Activated CD4-positive, alpha-beta T cell treated with anti-CD3 and anti-CD28 coated beads, Interleukin-2, amount 10 ng/mL, durations not matched to agents 7 days and 5 days (primary cell): ENCODE results near the gene TIMM44. TPM values are rescaled to one million over a fixed set of nuclear protein-coding genes. Genes with fewer than 3 reads are reported as not detected.

Experiments
- CTCF ChIA-PET: fragments of 350-600 bp; sonication (Branson Sonifier 250); formaldehyde crosslinking; loops from one replicate; lab custom pipeline; 2021; ENCODE audit warnings: antibody characterized with exemption; lab: Charles Lee
- POLR2A ChIA-PET: fragments of 350-600 bp; sonication (Branson Sonifier 250); formaldehyde crosslinking; loops from one replicate; lab custom pipeline; 2021; ENCODE audit warnings: antibody characterized with exemption; lab: Charles Lee
- DNase-seq: peaks from one replicate; pipeline ENCODE4 v3.0.0-alpha.2; 2020
- H3K27ac Mint-ChIP-seq: one replicate; pipeline ENCODE4 v1.8.0; 2021; ENCODE audit warnings: mild to moderate bottlenecking, moderate library complexity, mixed read lengths
- H3K27me3 Mint-ChIP-seq: one replicate; pipeline ENCODE4 v1.8.0; 2021; ENCODE audit warnings: mixed read lengths
- H3K36me3 Mint-ChIP-seq: one replicate; pipeline ENCODE4 v1.8.0; 2021; ENCODE audit warnings: low read depth, mixed read lengths
- H3K4me1 Mint-ChIP-seq: one replicate; pipeline ENCODE4 v1.8.0; 2021; ENCODE audit warnings: mixed read lengths
- H3K4me3 Mint-ChIP-seq: one replicate; pipeline ENCODE4 v1.8.0; 2021; ENCODE audit warnings: mild to moderate bottlenecking, moderate library complexity, mixed read lengths
- H3K9me3 Mint-ChIP-seq: one replicate; pipeline ENCODE4 v1.8.0; 2021; ENCODE audit warnings: mixed read lengths
- total RNA-seq, 2 experiments: library from RNA; stranded (reverse); gene quantifications; one replicate each; pipeline ENCODE4 v1.2.3, GENCODE V29; 2021

TIMM44 gene
- total RNA-seq, 2 experiments from 2014 or later, result 44.0 to 59.9 TPM

DNA sequence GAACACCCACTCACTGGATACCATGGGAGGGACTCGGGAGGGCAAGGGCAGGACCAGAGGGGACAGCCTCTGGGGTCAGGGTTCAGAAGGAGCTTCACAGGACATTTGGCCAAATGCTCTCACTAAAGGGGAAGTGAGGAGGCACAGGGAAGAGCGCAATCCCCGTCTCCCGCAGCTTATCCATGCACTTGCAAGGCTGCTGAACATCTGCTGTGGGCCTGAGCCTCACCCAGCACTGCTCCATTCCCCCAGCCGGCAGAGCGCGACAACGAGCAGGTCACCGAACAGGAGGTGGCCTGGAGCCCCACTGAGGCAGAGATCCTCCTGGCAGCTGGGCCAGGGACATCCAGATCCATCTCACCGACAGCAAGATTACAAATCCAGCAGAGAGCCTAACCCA lies 38.6 kb upstream of the TIMM44 start:
- Mint-ChIP-seq H3K4me3 (no peak overlapping the region), H3K27me3 (no peaks in the 10 kb centered on the region), H3K4me1 (no peaks in the 10 kb centered on the region), H3K36me3 (peaks cover 8% of the 10 kb centered on the region), H3K27ac (no peak overlapping the region), H3K9me3 (no peaks in the 10 kb centered on the region)
- CTCF ChIA-PET, result no interaction called here
- POLR2A ChIA-PET, result no interaction called here
- no peak for DNase-seq

DNA sequence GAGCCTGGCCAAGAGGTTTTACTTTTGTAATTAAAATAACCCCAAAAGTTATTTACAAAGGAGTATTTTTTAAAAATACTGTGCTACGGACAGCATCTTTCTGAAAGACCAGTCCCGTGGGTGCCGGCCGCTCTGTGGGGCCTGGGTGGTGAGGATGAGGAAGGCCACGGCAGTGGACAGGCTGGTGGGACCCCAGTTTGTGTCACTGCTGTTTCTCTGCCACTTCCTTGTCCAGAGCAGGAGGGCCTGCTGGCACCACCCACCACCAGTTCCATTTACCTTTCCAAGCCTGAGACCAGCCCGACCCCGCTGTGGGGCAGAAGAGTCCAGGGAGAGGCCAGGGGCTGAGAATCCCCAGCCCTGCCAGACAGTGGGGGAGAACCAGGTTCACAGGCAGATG lies 38.2 kb upstream of the TIMM44 start:
- H3K36me3 Mint-ChIP-seq, result peaks cover 7% of the 10 kb centered on the region
- no peak overlapping the region for H3K27ac Mint-ChIP-seq

DNA sequence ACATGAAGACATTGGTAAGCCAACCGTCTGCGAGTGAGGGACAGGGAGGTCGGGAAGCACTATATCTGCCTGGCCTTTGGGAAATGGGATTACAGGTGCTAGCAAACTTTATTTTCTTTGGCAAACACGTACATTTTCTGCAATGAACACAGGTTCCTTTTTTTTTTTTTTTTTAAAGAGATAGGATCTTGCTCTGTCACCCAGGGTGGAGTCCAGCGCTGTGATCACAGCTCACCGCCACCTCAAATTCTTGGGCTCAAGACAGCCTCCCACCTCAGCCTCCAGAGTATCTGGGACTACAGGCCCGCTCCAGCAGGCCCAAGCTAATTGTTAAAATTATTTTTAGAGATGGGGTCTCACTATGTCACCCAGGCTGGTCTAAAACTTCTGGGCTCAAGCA lies 37.7 kb upstream of the TIMM44 start:
- no peaks in the 10 kb centered on the region for H3K4me1 Mint-ChIP-seq
- DNase-seq, result no peak
- peaks cover 4% of the 10 kb centered on the region for H3K36me3 Mint-ChIP-seq
- ChIA-PET CTCF (no interaction called here), POLR2A (no interaction called here)
- no peak overlapping the region for H3K27ac Mint-ChIP-seq
- H3K4me3 Mint-ChIP-seq, result no peak overlapping the region
- no peaks in the 10 kb centered on the region for H3K9me3 Mint-ChIP-seq
- H3K27me3 Mint-ChIP-seq, result no peaks in the 10 kb centered on the region

More for the DNA sequence above, 38.2 kb upstream of the TIMM44 start:
- no peak for DNase-seq
- Mint-ChIP-seq H3K4me3 (no peak overlapping the region), H3K27me3 (no peaks in the 10 kb centered on the region), H3K4me1 (no peaks in the 10 kb centered on the region), H3K9me3 (no peaks in the 10 kb centered on the region)
- ChIA-PET CTCF (no interaction called here), POLR2A (no interaction called here)

DNA sequence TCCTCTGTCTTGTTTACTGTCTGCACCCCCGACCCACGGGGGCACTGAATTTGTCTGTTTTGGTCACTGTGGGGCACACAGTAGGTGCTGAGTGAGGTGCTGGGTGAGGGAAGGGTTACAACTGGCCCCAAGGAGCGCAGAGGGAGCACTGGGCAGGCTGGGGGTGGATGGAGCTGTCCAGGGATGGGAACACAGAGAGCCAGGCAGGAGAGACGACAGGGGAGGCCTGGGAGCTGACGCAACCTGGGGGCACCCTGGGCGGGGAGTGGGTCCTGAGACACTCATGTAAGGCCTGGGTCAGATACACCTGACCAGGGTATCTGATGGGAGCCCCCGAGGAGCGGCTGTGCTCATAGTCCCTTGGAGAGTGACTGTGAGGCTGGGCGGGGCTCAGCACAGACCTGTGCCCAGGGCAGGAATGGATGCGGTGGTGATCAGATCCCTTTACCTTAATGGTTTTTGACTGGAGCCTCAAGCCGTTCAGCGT lies 37.2 kb upstream of the TIMM44 start:
- Mint-ChIP-seq H3K27ac (no peak overlapping the region), H3K4me3 (no peak overlapping the region), H3K4me1 (no peaks in the 10 kb centered on the region), H3K36me3 (peaks cover 4% of the 10 kb centered on the region), H3K27me3 (no peaks in the 10 kb centered on the region), H3K9me3 (no peaks in the 10 kb centered on the region)
- ChIA-PET CTCF (no interaction called here), POLR2A (no interaction called here)
- DNase-seq, result no peak

DNA sequence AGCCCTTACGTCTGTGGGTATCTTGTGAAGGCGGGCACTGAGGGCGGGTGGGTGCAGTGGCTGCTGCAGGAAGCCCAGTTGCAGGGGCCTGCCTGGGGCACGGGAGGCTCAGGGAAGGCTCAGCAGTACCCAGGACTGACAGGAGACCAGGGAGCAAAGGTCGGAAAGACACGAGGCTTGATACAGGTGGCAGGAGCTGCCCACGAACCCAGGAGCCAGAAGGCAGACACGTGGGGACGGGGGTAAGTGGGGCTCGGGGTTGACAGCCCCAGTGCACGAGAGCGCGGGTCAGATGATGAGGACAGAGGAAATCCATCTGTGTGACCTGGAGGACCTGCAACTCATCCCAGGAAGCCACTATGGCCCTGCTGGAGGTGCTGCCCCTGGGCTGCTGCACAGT lies 36.7 kb upstream of the TIMM44 start:
- peaks cover 4% of the 10 kb centered on the region for H3K36me3 Mint-ChIP-seq

DNA sequence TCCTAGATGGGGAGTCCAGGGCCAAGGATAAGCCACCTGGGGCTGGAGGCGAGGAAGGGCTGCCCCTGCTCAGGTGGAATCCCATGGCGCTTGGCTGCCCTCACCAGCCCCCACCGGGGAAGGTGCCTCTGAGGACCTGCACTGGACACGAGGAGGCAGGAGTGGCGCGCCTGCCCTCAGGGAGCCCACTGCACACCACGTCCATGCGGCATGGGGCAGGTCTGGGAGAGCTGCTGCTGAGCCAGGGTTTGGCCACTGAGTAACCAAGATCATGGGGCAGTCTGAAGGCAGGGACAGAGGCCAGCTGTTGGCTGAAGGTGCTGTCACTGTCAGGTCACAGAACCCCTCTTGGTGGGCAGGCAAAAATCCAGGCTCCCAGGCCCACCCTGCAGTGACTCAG lies 36.1 kb upstream of the TIMM44 start:
- H3K36me3 Mint-ChIP-seq, result peaks cover 4% of the 10 kb centered on the region
- no peak overlapping the region for H3K4me3 Mint-ChIP-seq
- ChIA-PET CTCF (no interaction called here), POLR2A (no interaction called here)
- H3K27me3 Mint-ChIP-seq, result no peaks in the 10 kb centered on the region
- H3K9me3 Mint-ChIP-seq, result no peaks in the 10 kb centered on the region
- DNase-seq, result no peak
- H3K27ac Mint-ChIP-seq, result no peak overlapping the region
- no peaks in the 10 kb centered on the region for H3K4me1 Mint-ChIP-seq

More for the DNA sequence above, 36.7 kb upstream of the TIMM44 start:
- DNase-seq, result no peak
- no peaks in the 10 kb centered on the region for H3K27me3 Mint-ChIP-seq
- ChIA-PET CTCF (no interaction called here), POLR2A (no interaction called here)
- H3K9me3 Mint-ChIP-seq, result no peaks in the 10 kb centered on the region
- no peak overlapping the region for H3K27ac Mint-ChIP-seq
- no peaks in the 10 kb centered on the region for H3K4me1 Mint-ChIP-seq
- no peak overlapping the region for H3K4me3 Mint-ChIP-seq

DNA sequence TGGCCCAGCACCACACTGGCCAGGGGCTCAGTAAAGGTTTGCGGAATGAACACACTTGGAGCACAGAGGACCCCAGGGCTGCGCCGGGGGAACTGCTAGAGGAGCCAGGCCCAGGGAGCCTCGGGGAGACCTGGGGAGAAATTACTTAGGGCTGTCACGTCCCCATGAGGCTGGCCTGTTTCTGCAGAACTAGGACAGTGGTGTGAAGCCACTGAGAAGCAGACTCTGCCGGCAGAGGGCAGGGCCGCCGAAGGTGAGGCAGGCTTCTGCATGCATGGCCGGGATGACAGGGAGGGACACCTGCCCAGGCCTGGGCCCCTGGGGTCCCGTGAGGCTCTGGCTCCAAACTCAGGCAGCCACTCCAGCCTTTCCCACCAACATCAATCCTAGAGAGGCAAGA lies 35.5 kb upstream of the TIMM44 start:
- Mint-ChIP-seq H3K4me1 (no peaks in the 10 kb centered on the region), H3K4me3 (no peak overlapping the region), H3K36me3 (peaks cover 4% of the 10 kb centered on the region), H3K9me3 (no peaks in the 10 kb centered on the region), H3K27me3 (no peaks in the 10 kb centered on the region), H3K27ac (no peak overlapping the region)
- ChIA-PET POLR2A (no interaction called here), CTCF (no interaction called here)
- no peak for DNase-seq

DNA sequence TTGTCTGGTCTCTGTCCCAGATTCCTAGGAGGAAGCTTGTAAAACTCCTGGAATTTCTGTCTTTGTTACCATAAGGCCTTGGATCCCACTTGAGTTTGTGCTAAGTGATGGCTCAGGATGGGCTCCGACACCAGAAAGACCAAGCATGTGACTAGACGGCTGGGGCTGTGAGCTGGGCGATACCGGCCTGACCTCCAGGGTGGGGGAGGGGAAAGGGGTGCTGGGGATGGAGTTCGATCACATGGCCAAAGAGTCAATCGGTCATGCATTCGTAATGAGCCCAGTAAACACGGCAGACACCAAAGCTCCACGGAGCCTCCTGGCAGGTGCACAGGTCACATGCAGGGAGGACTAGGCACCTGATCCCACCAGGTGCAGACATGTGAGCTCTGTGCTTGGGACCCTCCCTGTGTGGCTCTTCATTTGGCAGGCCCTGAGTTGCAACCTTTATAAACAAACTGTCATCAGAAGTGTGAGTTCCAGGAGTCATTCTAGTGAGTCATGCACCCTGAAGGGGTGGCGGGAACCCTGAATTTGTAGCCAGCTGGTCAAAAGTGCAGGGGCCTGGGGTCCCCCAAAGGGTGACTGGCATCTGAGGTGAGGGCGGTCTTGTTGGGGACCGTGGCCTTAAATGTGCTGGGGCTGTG lies 34.8 kb upstream of the TIMM44 start:
- peaks cover 5% of the 10 kb centered on the region for H3K36me3 Mint-ChIP-seq
- no peaks in the 10 kb centered on the region for H3K27me3 Mint-ChIP-seq
- H3K4me3 Mint-ChIP-seq, result no peak overlapping the region
- H3K27ac Mint-ChIP-seq, result no peak overlapping the region
- DNase-seq, result no peak
- POLR2A ChIA-PET, result no interaction called here
- no peaks in the 10 kb centered on the region for H3K9me3 Mint-ChIP-seq
- CTCF ChIA-PET, result no interaction called here
- no peaks in the 10 kb centered on the region for H3K4me1 Mint-ChIP-seq

DNA sequence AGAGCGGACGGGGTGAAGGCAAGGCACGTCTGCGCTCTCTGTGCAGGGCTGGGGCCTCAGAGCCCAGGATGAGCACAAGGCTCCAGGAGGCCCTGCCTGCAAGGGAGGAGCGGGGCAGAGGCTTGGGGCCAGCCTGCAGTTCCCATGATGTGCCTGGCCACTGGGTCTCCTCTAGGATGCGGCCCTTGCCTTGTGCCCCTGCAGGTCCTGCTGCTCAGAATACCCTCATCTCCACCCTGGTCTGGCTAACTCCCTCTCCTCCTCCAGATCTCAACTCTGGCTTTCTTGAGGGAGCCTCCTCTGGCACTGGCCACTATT lies 34.2 kb upstream of the TIMM44 start:
- Mint-ChIP-seq H3K4me1 (no peaks in the 10 kb centered on the region), H3K36me3 (peaks cover 5% of the 10 kb centered on the region), H3K27ac (no peak overlapping the region), H3K9me3 (no peaks in the 10 kb centered on the region), H3K27me3 (no peaks in the 10 kb centered on the region), H3K4me3 (no peak overlapping the region)
- ChIA-PET CTCF (no interaction called here), POLR2A (no interaction called here)
- no peak for DNase-seq

DNA sequence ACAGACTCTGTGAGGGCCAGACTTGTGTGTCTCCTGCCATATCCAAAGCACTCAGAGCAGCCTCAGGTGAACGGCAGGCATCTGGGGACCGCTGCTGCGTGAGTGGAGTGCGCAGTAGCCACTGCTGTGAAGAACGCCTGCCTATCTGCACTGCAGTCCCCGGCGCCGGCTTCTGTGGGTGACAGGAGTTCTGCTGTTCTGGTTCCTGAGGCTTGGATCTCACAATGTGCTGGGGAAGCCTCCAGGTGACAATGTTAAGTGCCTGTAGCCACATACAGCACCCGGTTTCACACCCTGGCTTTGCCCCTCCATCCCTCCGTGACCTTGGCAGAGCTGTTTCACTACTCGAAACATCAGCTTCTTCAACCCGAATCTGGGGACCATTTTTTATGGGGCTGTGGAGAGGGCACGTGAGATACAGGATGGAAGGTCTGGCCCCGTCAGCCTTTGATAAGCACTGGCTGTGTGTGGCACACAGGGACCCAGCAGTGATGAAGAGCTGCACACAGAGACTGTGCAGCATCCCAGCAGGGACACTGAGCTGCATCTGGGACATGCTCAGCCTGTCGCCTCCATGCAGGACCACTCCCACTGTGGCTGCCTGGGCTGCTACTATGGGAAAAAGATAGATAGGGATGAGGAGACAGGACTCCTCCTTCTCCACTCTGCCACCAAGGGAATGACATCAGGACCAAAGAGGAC lies 33.7 kb upstream of the TIMM44 start:
- no peaks in the 10 kb centered on the region for H3K27me3 Mint-ChIP-seq
- POLR2A ChIA-PET, result no interaction called here
- CTCF ChIA-PET, result interaction anchor here (0.5 kb wide), 1 partner anchor 257 kb away, joined by 4 read pairs; no protein-coding TSS in a partner anchor
- peaks cover 5% of the 10 kb centered on the region for H3K36me3 Mint-ChIP-seq
- no peak overlapping the region for H3K27ac Mint-ChIP-seq
- H3K9me3 Mint-ChIP-seq, result no peaks in the 10 kb centered on the region
- H3K4me1 Mint-ChIP-seq, result no peaks in the 10 kb centered on the region
- no peak overlapping the region for H3K4me3 Mint-ChIP-seq
- DNase-seq, result no peak

DNA sequence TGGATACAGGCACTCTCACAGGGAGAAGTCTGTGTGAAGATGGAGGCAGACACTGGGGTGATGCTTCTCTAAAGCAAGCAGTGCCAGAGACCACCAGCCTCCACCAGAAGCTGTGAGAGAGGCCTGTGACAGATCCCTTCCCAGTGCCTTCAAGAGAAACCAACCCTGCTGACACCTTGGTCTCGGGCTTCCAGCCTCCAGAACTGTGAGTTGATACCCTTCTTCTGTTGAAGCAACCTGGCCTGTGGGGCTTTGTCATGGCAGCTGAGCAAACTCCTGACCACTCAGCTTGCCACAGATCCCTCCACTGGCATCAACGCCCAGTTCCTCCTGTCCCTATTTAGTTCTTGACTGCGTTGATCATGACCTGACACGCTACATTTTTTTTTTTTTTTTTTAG lies 33.0 kb upstream of the TIMM44 start:
- Mint-ChIP-seq H3K27ac (no peak overlapping the region), H3K36me3 (peaks cover 5% of the 10 kb centered on the region), H3K4me3 (no peak overlapping the region), H3K27me3 (no peaks in the 10 kb centered on the region), H3K9me3 (no peaks in the 10 kb centered on the region), H3K4me1 (no peaks in the 10 kb centered on the region)
- CTCF ChIA-PET, result interaction anchor here (0.8 kb wide), 1 partner anchor 26 kb away, joined by 3 read pairs; no protein-coding TSS in a partner anchor
- POLR2A ChIA-PET, result no interaction called here
- no peak for DNase-seq

DNA sequence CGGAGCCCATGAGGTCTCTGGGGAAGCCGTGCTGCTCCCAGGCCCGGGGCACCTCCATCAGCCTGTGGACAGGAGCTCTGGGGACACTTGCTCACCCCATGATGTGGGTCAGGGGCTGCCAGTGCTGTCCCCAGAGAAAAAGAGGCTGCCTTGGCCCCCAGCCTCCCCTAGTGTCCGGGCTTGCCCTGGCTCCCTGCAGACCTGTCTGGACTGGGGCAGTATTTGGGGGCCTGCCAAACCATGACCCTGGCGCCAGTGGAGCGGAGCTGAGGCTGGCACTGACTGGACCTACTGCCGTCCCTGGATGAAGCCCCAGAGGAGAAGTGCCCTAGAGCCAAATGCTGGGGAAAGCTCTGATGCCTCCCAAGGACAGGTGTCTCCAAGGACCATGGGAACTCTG lies 31.6 kb upstream of the TIMM44 start:
- Mint-ChIP-seq H3K27ac (no peak overlapping the region), H3K4me3 (no peak overlapping the region), H3K36me3 (peaks cover 3% of the 10 kb centered on the region), H3K4me1 (no peaks in the 10 kb centered on the region), H3K9me3 (no peaks in the 10 kb centered on the region), H3K27me3 (no peaks in the 10 kb centered on the region)
- DNase-seq, result no peak
- CTCF ChIA-PET, result no interaction called here
- POLR2A ChIA-PET, result no interaction called here

DNA sequence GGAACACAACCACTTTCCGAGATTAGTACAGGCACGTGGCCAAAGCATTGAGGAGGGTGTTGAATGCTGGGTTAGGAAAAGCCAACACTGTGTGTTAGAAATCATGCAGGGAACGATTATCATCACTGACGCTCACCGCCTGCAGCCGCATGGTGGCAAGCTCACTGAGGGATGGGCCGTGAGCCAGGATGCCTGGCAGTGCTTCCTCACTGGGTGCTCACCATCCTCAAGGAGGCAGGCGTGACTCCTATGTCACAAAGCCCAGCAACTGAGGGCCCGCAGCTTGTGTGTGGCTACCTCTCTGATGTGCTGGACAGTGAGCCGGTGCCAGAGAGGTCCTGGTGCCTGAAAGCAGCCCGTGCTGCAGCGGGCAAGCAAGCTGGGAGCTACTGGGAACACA lies 30.4 kb upstream of the TIMM44 start:
- H3K4me1 Mint-ChIP-seq, result no peaks in the 10 kb centered on the region

More for the DNA sequence above, 30.4 kb upstream of the TIMM44 start:
- POLR2A ChIA-PET, result interaction anchor here (0.6 kb wide), 1 partner anchor 63 kb away, joined by 5 read pairs; no protein-coding TSS in a partner anchor
- H3K4me3 Mint-ChIP-seq, result no peak overlapping the region
- no peaks in the 10 kb centered on the region for H3K9me3 Mint-ChIP-seq
- H3K36me3 Mint-ChIP-seq, result peaks cover 1% of the 10 kb centered on the region
- no peaks in the 10 kb centered on the region for H3K27me3 Mint-ChIP-seq
- no peak for DNase-seq
- CTCF ChIA-PET, result interaction anchor here (1.2 kb wide), 1 partner anchor 27 kb away, joined by 3 read pairs; no protein-coding TSS in a partner anchor
- H3K27ac Mint-ChIP-seq, result no peak overlapping the region
